ENCODE measurements around the gene SVIL. TPM values are rescaled to one million over a fixed set of nuclear protein-coding genes. Genes with fewer than 3 reads are reported as not detected.
A peak's percentile ranks its signal among the peaks of the same experiment; 100 is the strongest.

Gene SVIL
- total and polyA plus RNA-seq, 2 of the 13 experiments (the other 11 are each of a cell fraction or from before 2014, with no cell fraction given): 3.9 to 12.1 TPM

GRCh38 chr10:29426420-29426819 lies 208.4 kb downstream of the SVIL start (continued):
- TF ChIP-seq SOX13 (IDR thresholded peaks at IDR 0.05): no peak
- peak in 1 of 2 experiments; percentile 62; a peak in 2 of 4 replicates for TF ChIP-seq SOX13 (CRISPR knock-in tag; conservative IDR thresholded peaks at IDR 0.05 in 1 of 2, IDR thresholded peaks at IDR 0.05 in 1 of 2)
- TF ChIP-seq HMG20A (CRISPR knock-in tag; IDR thresholded peaks at IDR 0.05; ENCODE audit: borderline replicate concordance): peak; percentile 33; the same call in 1 of the 2 replicates
- peak; percentile 43; the same call in 1 of the 2 replicates for TF ChIP-seq PPARG (CRISPR knock-in tag; conservative IDR thresholded peaks at IDR 0.05)
- TF ChIP-seq FOXC1 (CRISPR knock-in tag; IDR thresholded peaks at IDR 0.05; ENCODE audit: borderline replicate concordance): no peak
- 0 out of 2 replicates have a peak, but pooled peaks have one; percentile 29 for TF ChIP-seq IRF2 (CRISPR knock-in tag; IDR thresholded peaks at IDR 0.05)
- no peak for TF ChIP-seq ZSCAN20 (CRISPR knock-in tag; IDR thresholded peaks at IDR 0.05; ENCODE audit: borderline replicate concordance)
- no peak for TF ChIP-seq ZNF225 (CRISPR knock-in tag; IDR thresholded peaks at IDR 0.05)
- no peak for TF ChIP-seq KAT2B (IDR thresholded peaks at IDR 0.05; ENCODE audit: borderline replicate concordance, low read depth, low read length)
- TF ChIP-seq KDM1A (CRISPR knock-in tag; IDR thresholded peaks at IDR 0.05): no peak
- no peak for TF ChIP-seq E2F1 (CRISPR knock-in tag; IDR thresholded peaks at IDR 0.05)
- no peak for TF ChIP-seq CHCHD3 (CRISPR knock-in tag; IDR thresholded peaks at IDR 0.05)
- no peak for TF ChIP-seq TFAP4 (IDR thresholded peaks at IDR 0.05; ENCODE audit: borderline replicate concordance, low read depth)
- TF ChIP-seq POLR2A (IDR thresholded peaks at IDR 0.05; ENCODE audit: insufficient read depth in 1 of 2, low read depth in 2 of 2, low read length in 2 of 2): no peak
- TF ChIP-seq SAP130 (CRISPR knock-in tag; IDR thresholded peaks at IDR 0.05; ENCODE audit: low read depth): peak; percentile 49
- TF ChIP-seq E2F5 (CRISPR knock-in tag; conservative IDR thresholded peaks at IDR 0.05): no peak
- TF ChIP-seq SP140L (CRISPR knock-in tag; IDR thresholded peaks at IDR 0.05; ENCODE audit: borderline replicate concordance): no peak
- no peak for TF ChIP-seq BRCA1 (CRISPR knock-in tag; IDR thresholded peaks at IDR 0.05)
- 0 out of 2 replicates have a peak, but pooled peaks have one; percentile 17 for TF ChIP-seq HDAC2 (CRISPR knock-in tag; IDR thresholded peaks at IDR 0.05)
- peak; percentile 49; the same call in 1 of the 2 replicates for TF ChIP-seq MIXL1 (CRISPR knock-in tag; IDR thresholded peaks at IDR 0.05)
- TF ChIP-seq DZIP1 (CRISPR knock-in tag; IDR thresholded peaks at IDR 0.05): no peak
- TF ChIP-seq KAT8 (CRISPR knock-in tag; IDR thresholded peaks at IDR 0.05): 0 out of 2 replicates have a peak, but pooled peaks have one; percentile 25
- peak; percentile 75; the same call in 1 of the 2 replicates for TF ChIP-seq PRDM15 (CRISPR knock-in tag; IDR thresholded peaks at IDR 0.05)
